ENCODE measurements around the gene AP2A1.

DNA sequence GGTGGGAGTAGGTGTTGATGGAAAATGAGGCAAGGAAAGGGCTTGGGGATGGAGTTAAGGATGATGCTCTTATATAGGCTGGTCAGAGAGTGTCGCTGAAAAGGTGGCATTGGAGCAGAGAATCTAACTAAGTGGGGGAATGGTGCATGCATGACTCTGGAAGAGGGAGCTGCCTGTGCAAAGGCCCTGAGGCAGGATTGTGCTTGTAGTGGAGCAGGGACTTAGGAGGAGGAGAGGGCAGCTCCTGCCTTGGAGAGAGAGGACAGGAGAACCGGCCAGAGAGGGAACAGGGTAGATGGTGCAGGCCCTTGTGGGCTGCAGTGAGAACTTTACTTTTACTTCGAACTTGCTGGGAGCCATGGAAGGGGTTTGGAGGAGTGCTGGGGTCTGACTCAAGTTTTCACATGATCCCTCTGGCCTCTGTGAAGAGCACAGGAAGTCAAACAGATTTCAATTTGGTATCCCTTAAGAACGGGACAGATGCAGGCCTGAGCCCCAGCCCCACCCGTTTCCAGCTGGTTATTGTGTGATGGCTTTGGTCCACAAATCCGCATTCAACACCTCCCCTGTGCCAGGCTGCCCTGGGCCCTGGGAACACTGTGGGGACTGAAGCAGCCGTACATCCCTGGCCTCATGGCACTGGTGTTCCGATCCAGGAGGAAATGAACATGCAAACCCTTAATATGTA, 7.0 kb downstream of the AP2A1 start:
- TF ChIP-seq, protein P1, sequence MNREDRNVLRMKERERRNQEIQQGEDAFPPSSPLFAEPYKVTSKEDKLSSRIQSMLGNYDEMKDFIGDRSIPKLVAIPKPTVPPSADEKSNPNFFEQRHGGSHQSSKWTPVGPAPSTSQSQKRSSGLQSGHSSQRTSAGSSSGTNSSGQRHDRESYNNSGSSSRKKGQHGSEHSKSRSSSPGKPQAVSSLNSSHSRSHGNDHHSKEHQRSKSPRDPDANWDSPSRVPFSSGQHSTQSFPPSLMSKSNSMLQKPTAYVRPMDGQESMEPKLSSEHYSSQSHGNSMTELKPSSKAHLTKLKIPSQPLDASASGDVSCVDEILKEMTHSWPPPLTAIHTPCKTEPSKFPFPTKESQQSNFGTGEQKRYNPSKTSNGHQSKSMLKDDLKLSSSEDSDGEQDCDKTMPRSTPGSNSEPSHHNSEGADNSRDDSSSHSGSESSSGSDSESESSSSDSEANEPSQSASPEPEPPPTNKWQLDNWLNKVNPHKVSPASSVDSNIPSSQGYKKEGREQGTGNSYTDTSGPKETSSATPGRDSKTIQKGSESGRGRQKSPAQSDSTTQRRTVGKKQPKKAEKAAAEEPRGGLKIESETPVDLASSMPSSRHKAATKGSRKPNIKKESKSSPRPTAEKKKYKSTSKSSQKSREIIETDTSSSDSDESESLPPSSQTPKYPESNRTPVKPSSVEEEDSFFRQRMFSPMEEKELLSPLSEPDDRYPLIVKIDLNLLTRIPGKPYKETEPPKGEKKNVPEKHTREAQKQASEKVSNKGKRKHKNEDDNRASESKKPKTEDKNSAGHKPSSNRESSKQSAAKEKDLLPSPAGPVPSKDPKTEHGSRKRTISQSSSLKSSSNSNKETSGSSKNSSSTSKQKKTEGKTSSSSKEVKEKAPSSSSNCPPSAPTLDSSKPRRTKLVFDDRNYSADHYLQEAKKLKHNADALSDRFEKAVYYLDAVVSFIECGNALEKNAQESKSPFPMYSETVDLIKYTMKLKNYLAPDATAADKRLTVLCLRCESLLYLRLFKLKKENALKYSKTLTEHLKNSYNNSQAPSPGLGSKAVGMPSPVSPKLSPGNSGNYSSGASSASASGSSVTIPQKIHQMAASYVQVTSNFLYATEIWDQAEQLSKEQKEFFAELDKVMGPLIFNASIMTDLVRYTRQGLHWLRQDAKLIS (CRISPR knock-in tag; IDR thresholded peaks at IDR 0.05): no peak
- TF ChIP-seq, protein P2, sequence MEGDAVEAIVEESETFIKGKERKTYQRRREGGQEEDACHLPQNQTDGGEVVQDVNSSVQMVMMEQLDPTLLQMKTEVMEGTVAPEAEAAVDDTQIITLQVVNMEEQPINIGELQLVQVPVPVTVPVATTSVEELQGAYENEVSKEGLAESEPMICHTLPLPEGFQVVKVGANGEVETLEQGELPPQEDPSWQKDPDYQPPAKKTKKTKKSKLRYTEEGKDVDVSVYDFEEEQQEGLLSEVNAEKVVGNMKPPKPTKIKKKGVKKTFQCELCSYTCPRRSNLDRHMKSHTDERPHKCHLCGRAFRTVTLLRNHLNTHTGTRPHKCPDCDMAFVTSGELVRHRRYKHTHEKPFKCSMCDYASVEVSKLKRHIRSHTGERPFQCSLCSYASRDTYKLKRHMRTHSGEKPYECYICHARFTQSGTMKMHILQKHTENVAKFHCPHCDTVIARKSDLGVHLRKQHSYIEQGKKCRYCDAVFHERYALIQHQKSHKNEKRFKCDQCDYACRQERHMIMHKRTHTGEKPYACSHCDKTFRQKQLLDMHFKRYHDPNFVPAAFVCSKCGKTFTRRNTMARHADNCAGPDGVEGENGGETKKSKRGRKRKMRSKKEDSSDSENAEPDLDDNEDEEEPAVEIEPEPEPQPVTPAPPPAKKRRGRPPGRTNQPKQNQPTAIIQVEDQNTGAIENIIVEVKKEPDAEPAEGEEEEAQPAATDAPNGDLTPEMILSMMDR (CRISPR knock-in tag; IDR thresholded peaks at IDR 0.05): no peak
- TF ChIP-seq GABPA (IDR thresholded peaks at IDR 0.05; ENCODE audit: low read depth, low read length) (no peak), GABPA (CRISPR knock-in tag; IDR thresholded peaks at IDR 0.05; ENCODE audit: low read depth) (no peak), ELF4 (CRISPR knock-in tag; IDR thresholded peaks at IDR 0.05; ENCODE audit: borderline replicate concordance) (no peak), RFX5 (IDR thresholded peaks at IDR 0.05; ENCODE audit: low read depth, low read length) (no peak), NFIC (IDR thresholded peaks at IDR 0.05; ENCODE audit: low read length) (no peak), HCFC1 (IDR thresholded peaks at IDR 0.05; ENCODE audit: low read depth, low read length) (no peak), ZNF747 (CRISPR knock-in tag; IDR thresholded peaks at IDR 0.05; ENCODE audit: borderline replicate concordance) (no peak), KDM1A (CRISPR knock-in tag; IDR thresholded peaks at IDR 0.05) (no peak), POLR2AphosphoS5 (IDR thresholded peaks at IDR 0.05; ENCODE audit: low read depth, low read length) (no peak)
- TF ChIP-seq, protein P3, sequence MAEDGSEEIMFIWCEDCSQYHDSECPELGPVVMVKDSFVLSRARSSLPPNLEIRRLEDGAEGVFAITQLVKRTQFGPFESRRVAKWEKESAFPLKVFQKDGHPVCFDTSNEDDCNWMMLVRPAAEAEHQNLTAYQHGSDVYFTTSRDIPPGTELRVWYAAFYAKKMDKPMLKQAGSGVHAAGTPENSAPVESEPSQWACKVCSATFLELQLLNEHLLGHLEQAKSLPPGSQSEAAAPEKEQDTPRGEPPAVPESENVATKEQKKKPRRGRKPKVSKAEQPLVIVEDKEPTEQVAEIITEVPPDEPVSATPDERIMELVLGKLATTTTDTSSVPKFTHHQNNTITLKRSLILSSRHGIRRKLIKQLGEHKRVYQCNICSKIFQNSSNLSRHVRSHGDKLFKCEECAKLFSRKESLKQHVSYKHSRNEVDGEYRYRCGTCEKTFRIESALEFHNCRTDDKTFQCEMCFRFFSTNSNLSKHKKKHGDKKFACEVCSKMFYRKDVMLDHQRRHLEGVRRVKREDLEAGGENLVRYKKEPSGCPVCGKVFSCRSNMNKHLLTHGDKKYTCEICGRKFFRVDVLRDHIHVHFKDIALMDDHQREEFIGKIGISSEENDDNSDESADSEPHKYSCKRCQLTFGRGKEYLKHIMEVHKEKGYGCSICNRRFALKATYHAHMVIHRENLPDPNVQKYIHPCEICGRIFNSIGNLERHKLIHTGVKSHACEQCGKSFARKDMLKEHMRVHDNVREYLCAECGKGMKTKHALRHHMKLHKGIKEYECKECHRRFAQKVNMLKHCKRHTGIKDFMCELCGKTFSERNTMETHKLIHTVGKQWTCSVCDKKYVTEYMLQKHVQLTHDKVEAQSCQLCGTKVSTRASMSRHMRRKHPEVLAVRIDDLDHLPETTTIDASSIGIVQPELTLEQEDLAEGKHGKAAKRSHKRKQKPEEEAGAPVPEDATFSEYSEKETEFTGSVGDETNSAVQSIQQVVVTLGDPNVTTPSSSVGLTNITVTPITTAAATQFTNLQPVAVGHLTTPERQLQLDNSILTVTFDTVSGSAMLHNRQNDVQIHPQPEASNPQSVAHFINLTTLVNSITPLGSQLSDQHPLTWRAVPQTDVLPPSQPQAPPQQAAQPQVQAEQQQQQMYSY (CRISPR knock-in tag; IDR thresholded peaks at IDR 0.05): no peak
